ENCODE data around the gene POMT1.

POMT1 gene

GRCh38 chr9:131476777-131477345 is 25.9 kb upstream of the POMT1 start:
- DNase-seq (ENCODE audit: low read depth in 2 of 3, low spot score in 2 of 3): no peak

GRCh38 chr9:131477367-131477766 is 25.4 kb upstream of the POMT1 start:
- DNase-seq (ENCODE audit: low read depth in 2 of 3, low spot score in 2 of 3): no peak

GRCh38 chr9:131477816-131478419 is 24.8 kb upstream of the POMT1 start:
- DNase-seq (ENCODE audit: low read depth in 2 of 3, low spot score in 2 of 3): no peak

GRCh38 chr9:131478421-131478868 is 24.3 kb upstream of the POMT1 start:
- DNase-seq (ENCODE audit: low read depth in 2 of 3, low spot score in 2 of 3): peak in 2 of 3 experiments; percentile 26 to 38

GRCh38 chr9:131478911-131479310 is 23.8 kb upstream of the POMT1 start:
- DNase-seq (ENCODE audit: low read depth in 2 of 3, low spot score in 2 of 3): no peak

- DNase-seq (ENCODE audit: low read depth in 2 of 3, low spot score in 2 of 3): no peak
Observed at GRCh38 chr9:131480258-131480657, 22.5 kb upstream of the POMT1 start.

GRCh38 chr9:131481441-131482342 is 21.0 kb upstream of the POMT1 start:
- DNase-seq (ENCODE audit: low read depth in 2 of 3, low spot score in 2 of 3): no peak

GRCh38 chr9:131482343-131483006 is 20.2 kb upstream of the POMT1 start:
- no peak for DNase-seq (ENCODE audit: low read depth in 2 of 3, low spot score in 2 of 3)

GRCh38 chr9:131483319-131484050 is 19.2 kb upstream of the POMT1 start:
- DNase-seq (ENCODE audit: low read depth in 2 of 3, low spot score in 2 of 3): no peak

GRCh38 chr9:131484051-131484445 is 18.7 kb upstream of the POMT1 start:
- DNase-seq (ENCODE audit: low read depth in 2 of 3, low spot score in 2 of 3): no peak

GRCh38 chr9:131484560-131485185 is 18.0 kb upstream of the POMT1 start:
- DNase-seq (ENCODE audit: low read depth in 2 of 3, low spot score in 2 of 3): no peak

- DNase-seq (ENCODE audit: low read depth in 2 of 3, low spot score in 2 of 3): no peak
Observed at GRCh38 chr9:131485206-131485605, 17.5 kb upstream of the POMT1 start.

- DNase-seq (ENCODE audit: low read depth in 2 of 3, low spot score in 2 of 3): no peak
Observed at GRCh38 chr9:131485728-131486422, 16.8 kb upstream of the POMT1 start.

- no peak for DNase-seq (ENCODE audit: low read depth in 2 of 3, low spot score in 2 of 3)
Observed at GRCh38 chr9:131487001-131487400, 15.7 kb upstream of the POMT1 start.

GRCh38 chr9:131487621-131488031 is 15.1 kb upstream of the POMT1 start:
- DNase-seq (ENCODE audit: low read depth in 2 of 3, low spot score in 2 of 3): no peak

- no peak for DNase-seq (ENCODE audit: low read depth in 2 of 3, low spot score in 2 of 3)
Observed at GRCh38 chr9:131490514-131490913, 12.2 kb upstream of the POMT1 start.

- DNase-seq (ENCODE audit: low read depth in 2 of 3, low spot score in 2 of 3): no peak
Observed at GRCh38 chr9:131491001-131491710, 11.6 kb upstream of the POMT1 start.

GRCh38 chr9:131492070-131492469 is 10.6 kb upstream of the POMT1 start:
- DNase-seq (ENCODE audit: low read depth in 2 of 3, low spot score in 2 of 3): no peak

- no peak for DNase-seq (ENCODE audit: low read depth in 2 of 3, low spot score in 2 of 3)
Observed at GRCh38 chr9:131494296-131494870, 8.3 kb upstream of the POMT1 start.
